Measurements from ENCODE around the gene ZNF775.

The ZNF775 gene

DNA sequence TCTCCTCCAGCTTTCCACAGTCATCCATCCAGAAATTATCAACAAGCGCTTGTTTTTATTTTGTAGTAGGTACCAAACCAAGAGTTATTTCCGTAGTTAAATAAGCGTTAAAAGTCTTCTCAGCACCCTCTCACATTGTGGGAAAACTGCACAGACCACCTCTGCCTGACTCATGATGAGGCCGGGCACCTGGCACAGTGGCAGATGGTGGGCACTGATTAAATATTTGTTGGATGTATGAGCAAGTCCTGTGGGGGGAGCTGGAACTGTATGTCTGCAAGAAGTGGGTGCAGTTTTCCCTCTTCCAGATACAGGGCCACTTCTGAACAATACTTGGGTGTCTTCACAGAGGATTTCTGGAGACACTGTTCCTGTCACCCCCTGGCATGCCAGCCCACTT lies 15.8 kb upstream of the ZNF775 start:
- H3K36me3 ChIP-seq (ENCODE audit: control insufficient read depth, low read depth, low read length), result no peaks in the 10 kb centered on the region
- no peak overlapping the region for H3K9ac ChIP-seq (ENCODE audit: low read length)
- no peaks in the 10 kb centered on the region for H3K27me3 ChIP-seq (ENCODE audit: control insufficient read depth, insufficient read depth, low read length)
- H3K4me1 ChIP-seq (ENCODE audit: control insufficient read depth, low read depth, low read length), result peaks cover 38% of the 10 kb centered on the region
- no peak overlapping the region for H3K4me3 ChIP-seq (ENCODE audit: low read length)
- no peak overlapping the region for H3K27ac ChIP-seq (ENCODE audit: low read length)
- no peaks in the 10 kb centered on the region for H3K9me3 ChIP-seq (ENCODE audit: control insufficient read depth, low read depth, low read length)

DNA sequence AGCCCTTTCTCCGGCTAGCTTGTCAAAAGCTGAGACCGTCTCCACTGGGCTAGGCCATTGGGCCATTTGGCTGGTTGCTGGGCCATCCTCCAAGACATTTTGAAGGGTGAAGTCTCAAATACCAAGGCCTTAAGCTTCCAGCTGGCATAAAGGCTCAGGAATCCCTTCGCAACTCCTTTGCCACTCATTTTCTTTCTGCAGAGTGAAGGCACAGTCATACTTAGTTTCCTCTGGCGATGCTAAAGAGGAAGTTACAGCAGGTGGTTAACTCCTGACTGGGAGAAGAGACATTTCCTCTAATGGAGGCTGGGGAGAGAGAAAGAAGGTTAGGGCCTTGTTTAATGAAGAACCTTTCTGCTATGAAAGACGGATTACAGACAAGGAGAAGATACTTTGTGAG lies 15.3 kb upstream of the ZNF775 start:
- Histone ChIP-seq H3K4me1 (ENCODE audit: control insufficient read depth, low read depth, low read length) (peaks cover 38% of the 10 kb centered on the region), H3K9ac (ENCODE audit: low read length) (no peak overlapping the region), H3K36me3 (ENCODE audit: control insufficient read depth, low read depth, low read length) (no peaks in the 10 kb centered on the region), H3K9me3 (ENCODE audit: control insufficient read depth, low read depth, low read length) (no peaks in the 10 kb centered on the region), H3K4me3 (ENCODE audit: low read length) (no peak overlapping the region), H3K27ac (ENCODE audit: low read length) (no peak overlapping the region), H3K27me3 (ENCODE audit: control insufficient read depth, insufficient read depth, low read length) (no peaks in the 10 kb centered on the region)

DNA sequence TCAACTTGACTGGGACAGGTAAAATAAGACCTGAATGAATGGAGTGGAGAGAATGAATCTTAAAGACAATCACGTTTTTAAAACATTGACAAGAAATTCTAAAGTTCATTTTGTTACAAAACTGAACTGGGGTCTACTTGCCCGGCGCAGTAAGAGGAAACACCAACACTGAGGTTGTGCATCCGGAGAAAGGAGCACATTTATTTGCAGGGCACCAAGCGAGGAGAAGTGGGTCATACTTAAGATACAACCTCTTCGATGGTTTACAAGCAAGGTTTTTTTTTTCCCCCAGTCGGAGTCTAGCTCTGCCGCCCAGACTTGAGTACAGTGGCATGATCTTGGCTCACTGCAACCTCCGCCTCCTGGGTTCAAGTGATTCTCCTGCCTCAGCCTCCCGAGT lies 13.9 kb upstream of the ZNF775 start:
- Histone ChIP-seq H3K4me3 (ENCODE audit: low read length) (no peak overlapping the region), H3K4me1 (ENCODE audit: control insufficient read depth, low read depth, low read length) (peaks cover 46% of the 10 kb centered on the region), H3K9ac (ENCODE audit: low read length) (no peak overlapping the region), H3K36me3 (ENCODE audit: control insufficient read depth, low read depth, low read length) (peaks cover 5% of the 10 kb centered on the region), H3K27ac (ENCODE audit: low read length) (no peak overlapping the region), H3K9me3 (ENCODE audit: control insufficient read depth, low read depth, low read length) (no peaks in the 10 kb centered on the region), H3K27me3 (ENCODE audit: control insufficient read depth, insufficient read depth, low read length) (no peaks in the 10 kb centered on the region)

DNA sequence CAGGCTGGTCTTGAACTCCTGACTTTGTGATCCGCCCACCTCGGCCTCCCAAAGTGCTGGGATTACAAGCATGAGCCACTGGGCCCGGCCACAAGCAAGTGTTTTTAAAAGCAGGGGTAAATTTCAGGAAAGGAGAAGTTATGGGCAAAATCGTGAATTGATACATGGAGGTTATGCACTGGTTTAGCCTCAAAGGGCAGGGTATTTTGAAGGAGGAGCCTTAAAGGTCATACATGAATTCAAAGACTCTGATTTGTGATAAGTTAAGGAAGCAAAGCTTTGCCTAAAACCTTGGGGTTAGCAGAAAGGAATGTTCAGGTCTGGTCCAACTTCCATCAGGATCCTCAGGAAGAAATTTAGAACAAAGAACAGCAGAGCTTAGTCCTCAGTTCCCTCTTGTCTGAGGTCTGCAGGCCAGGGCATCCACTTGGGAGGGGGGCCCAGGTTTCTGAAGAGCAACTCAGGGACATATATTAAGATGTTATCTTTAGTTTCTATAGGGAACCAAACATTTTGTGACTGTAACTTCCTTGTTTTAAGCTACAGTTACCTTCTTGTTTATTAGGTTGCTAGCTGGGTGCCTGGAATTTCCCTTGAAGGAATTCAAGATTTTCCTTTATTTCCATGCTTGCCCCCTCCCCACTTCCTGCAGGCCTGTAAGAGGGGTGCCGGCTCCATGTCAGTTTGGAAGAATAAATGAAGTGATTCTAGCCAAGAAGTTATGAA lies 13.3 kb upstream of the ZNF775 start:
- no peak overlapping the region for H3K9ac ChIP-seq (ENCODE audit: low read length)
- peak overlapping the region; percentile 2 for H3K27ac ChIP-seq (ENCODE audit: low read length)
- H3K4me3 ChIP-seq (ENCODE audit: low read length), result no peak overlapping the region
- no peaks in the 10 kb centered on the region for H3K27me3 ChIP-seq (ENCODE audit: control insufficient read depth, insufficient read depth, low read length)
- no peaks in the 10 kb centered on the region for H3K9me3 ChIP-seq (ENCODE audit: control insufficient read depth, low read depth, low read length)
- H3K4me1 ChIP-seq (ENCODE audit: control insufficient read depth, low read depth, low read length), result peaks cover 51% of the 10 kb centered on the region
- H3K36me3 ChIP-seq (ENCODE audit: control insufficient read depth, low read depth, low read length), result peaks cover 10% of the 10 kb centered on the region

DNA sequence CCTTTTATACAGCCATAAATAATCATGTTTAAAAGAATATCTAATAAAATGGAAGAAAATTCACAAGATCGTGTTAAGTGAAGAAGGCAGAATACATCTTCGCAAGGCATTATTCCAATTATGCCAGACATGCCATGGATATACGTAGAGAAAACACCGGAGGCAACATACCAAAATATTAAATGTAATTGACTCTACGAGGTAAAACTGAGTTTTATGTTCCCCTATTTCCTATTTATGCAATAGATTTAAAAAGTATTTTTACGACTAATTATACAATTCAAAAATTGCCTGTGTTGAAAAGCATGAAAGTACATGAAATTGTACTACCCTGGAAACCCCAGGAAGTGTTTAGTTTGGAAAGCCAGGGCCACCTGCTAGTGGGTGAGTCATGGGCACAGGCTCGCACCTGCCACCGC lies 11.4 kb upstream of the ZNF775 start:
- peak overlapping the region; percentile 92 for H3K9ac ChIP-seq (ENCODE audit: low read length)
- peak overlapping the region; percentile 76 for H3K27ac ChIP-seq (ENCODE audit: low read length)
- H3K4me1 ChIP-seq (ENCODE audit: control insufficient read depth, low read depth, low read length), result peaks cover 35% of the 10 kb centered on the region
- H3K4me3 ChIP-seq (ENCODE audit: low read length), result peak overlapping the region; percentile 96
- H3K9me3 ChIP-seq (ENCODE audit: control insufficient read depth, low read depth, low read length), result no peaks in the 10 kb centered on the region
- H3K27me3 ChIP-seq (ENCODE audit: control insufficient read depth, insufficient read depth, low read length), result no peaks in the 10 kb centered on the region
- H3K36me3 ChIP-seq (ENCODE audit: control insufficient read depth, low read depth, low read length), result peaks cover 22% of the 10 kb centered on the region

DNA sequence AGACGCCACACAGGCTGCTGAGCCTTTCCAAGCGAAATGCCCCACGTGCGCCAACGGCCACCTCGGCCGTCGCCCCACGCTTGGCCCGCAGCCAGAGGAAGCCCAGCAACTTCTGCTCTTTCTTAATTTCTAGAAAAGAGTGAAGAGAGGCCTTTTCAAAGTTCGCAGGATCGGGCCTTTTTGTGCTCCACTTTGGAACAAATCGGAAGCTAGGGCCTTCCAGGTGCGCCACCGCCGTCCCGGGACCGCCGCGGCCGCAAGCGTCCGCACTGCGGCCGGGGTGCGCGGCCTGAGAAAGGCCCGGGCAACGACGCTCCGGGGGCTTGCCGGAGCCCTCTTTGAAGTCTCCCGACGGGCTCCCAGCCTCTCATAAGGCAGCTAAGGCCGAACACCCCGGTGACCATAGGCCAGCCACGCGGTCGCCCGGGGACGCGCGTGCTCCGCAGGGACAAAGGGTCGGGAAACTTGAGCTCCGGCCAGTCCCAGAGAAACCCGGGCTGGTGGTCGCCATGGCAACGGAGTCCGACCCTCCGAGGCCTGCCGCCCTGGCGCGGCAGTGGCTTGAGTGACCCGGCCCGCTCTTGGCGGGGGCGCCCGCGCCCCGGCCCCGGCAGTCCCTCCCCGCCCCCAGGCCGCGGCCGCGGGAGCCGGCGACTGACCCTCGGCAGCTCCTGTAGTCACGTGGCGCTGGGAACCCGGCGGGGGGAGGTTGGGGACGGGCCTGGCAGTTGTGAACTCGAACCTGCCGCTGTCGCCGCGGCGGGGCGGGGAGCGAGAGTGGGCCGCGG lies 10.8 kb upstream of the ZNF775 start, which contains the start of gene REPIN1:
Gene REPIN1 (plus strand): TSS at position 727 of the 788 bp plus-strand sequence. CDS start 890 bp downstream, outside the sequence.
- Histone ChIP-seq H3K27ac (ENCODE audit: low read length) (peak within 1 kb of the TSS; percentile 98), H3K9me3 (ENCODE audit: control insufficient read depth, low read depth, low read length) (no peaks in the 10 kb centered on the region), H3K36me3 (ENCODE audit: control insufficient read depth, low read depth, low read length) (peaks cover 28% of the 10 kb centered on the region), H3K27me3 (ENCODE audit: control insufficient read depth, insufficient read depth, low read length) (no peaks in the 10 kb centered on the region), H3K9ac (ENCODE audit: low read length) (peak within 1 kb of the TSS; percentile 92), H3K4me1 (ENCODE audit: control insufficient read depth, low read depth, low read length) (peaks cover 30% of the 10 kb centered on the region), H3K4me3 (ENCODE audit: low read length) (peak within 1 kb of the TSS; percentile 96)

DNA sequence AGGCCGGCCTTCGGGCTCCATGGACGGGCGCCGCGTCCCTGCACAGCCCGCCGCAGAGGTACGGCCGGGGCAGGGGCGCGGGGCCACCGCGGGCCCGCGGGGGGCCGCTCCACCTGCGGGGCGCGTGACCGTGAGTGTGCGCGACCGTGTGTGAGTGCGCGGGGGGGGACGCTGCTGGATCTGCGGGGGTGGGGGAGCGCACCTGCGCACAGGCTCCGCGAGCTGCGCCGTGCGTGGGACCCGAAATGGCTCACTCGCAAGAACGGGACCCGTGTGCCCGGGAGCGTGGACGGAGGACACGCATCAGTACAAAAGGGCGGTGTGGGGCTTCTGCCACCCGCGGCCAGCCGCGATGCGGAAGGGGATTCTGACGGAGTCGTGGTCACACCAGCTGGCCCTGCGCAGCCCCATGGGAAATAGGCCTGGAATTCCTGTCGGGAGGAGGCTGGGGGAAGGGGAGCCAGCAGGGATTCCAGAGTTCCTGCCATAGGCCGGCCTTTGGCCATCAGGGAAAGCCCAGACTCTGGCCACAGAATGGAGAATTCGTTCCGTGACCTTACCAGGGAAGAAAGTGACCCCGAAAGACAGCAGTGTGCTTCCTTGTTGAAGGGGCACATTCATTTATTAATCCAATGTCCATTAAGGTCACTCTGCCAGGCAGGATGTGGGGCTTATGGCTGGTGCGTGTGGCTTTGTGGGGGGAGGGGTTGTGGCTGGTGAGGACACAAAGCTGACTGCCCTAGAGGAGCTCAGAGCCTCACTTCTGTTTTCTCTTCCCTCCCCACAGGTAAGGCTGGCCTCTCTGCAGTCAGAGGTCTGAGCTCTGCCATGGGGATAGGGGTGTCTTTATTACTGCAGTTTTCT lies 10.0 kb upstream of the ZNF775 start:
- Histone ChIP-seq H3K27me3 (ENCODE audit: control insufficient read depth, insufficient read depth, low read length) (no peaks in the 10 kb centered on the region), H3K9me3 (ENCODE audit: control insufficient read depth, low read depth, low read length) (no peaks in the 10 kb centered on the region), H3K4me1 (ENCODE audit: control insufficient read depth, low read depth, low read length) (peaks cover 33% of the 10 kb centered on the region), H3K9ac (ENCODE audit: low read length) (peak overlapping the region; percentile 92), H3K27ac (ENCODE audit: low read length) (peak overlapping the region; percentile 98), H3K36me3 (ENCODE audit: control insufficient read depth, low read depth, low read length) (peaks cover 36% of the 10 kb centered on the region), H3K4me3 (ENCODE audit: low read length) (peak overlapping the region; percentile 96)

DNA sequence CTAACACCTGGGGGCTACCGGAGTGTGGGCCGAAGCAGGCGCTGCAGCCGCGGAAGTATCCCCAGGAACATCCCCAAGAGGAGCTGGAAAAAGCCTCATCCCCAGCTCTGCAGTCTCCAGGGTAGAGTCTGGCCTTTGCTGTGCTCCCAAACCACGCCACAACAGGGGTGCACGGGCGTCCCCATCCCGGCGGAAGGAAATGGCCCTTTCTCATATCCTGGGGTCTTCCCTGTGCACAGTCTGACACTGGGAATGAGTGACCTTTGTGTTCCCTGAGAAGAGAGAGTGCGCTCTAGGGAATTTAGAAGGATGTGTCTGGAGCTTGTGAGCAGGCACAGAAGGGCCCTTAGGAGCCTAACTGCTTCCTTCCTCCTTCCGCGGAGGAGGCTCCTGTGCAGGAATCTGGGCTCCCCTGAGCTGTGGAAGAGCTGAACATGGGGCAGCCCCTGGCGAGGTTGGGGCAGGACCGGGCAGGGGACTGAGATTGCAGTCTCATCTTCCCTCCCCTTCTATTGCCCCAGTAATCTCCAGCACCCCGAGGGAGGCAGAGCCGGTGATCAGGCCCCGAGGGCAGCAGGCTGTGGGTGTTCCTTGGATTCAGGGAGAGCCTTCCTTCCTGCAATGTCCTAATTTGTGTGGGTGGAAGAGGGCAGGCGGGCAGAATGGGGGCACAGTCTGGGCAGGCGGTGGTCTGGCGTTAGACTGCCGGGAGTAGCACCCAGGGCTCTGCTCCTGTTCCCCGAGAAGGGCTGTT lies 9.2 kb upstream of the ZNF775 start:
- Histone ChIP-seq H3K9ac (ENCODE audit: low read length) (peak overlapping the region; percentile 92), H3K9me3 (ENCODE audit: control insufficient read depth, low read depth, low read length) (no peaks in the 10 kb centered on the region), H3K27ac (ENCODE audit: low read length) (peak overlapping the region; percentile 98), H3K36me3 (ENCODE audit: control insufficient read depth, low read depth, low read length) (peaks cover 40% of the 10 kb centered on the region), H3K4me3 (ENCODE audit: low read length) (peak overlapping the region; percentile 96), H3K4me1 (ENCODE audit: control insufficient read depth, low read depth, low read length) (peaks cover 37% of the 10 kb centered on the region), H3K27me3 (ENCODE audit: control insufficient read depth, insufficient read depth, low read length) (no peaks in the 10 kb centered on the region)

DNA sequence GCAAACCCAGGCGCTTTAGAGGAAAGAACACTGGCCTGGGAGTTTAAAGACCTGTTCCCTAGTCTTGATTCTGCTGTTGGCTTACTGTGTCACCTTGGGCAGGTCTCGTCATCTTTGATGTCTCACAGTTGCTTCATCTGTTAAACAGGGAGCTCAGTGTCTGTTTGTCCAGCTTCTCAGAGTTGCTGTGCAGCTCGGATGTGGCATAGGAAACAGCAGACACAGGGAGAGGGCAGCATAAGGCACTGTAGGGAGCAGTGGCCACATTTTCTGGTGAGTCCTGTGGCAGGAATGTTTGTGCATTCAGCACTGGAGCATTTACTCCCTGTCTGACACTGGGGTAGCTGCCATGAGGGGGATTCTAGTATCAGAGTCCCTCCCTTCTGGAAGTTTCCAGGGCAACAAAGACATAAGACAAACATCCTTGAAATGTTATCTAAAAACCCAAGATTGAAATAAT lies 8.5 kb upstream of the ZNF775 start:
- no peaks in the 10 kb centered on the region for H3K9me3 ChIP-seq (ENCODE audit: control insufficient read depth, low read depth, low read length)
- H3K27ac ChIP-seq (ENCODE audit: low read length), result no peak overlapping the region
- H3K4me3 ChIP-seq (ENCODE audit: low read length), result peak overlapping the region; percentile 96
- peaks cover 37% of the 10 kb centered on the region for H3K4me1 ChIP-seq (ENCODE audit: control insufficient read depth, low read depth, low read length)
- no peak overlapping the region for H3K9ac ChIP-seq (ENCODE audit: low read length)
- H3K27me3 ChIP-seq (ENCODE audit: control insufficient read depth, insufficient read depth, low read length), result no peaks in the 10 kb centered on the region
- peaks cover 40% of the 10 kb centered on the region for H3K36me3 ChIP-seq (ENCODE audit: control insufficient read depth, low read depth, low read length)

DNA sequence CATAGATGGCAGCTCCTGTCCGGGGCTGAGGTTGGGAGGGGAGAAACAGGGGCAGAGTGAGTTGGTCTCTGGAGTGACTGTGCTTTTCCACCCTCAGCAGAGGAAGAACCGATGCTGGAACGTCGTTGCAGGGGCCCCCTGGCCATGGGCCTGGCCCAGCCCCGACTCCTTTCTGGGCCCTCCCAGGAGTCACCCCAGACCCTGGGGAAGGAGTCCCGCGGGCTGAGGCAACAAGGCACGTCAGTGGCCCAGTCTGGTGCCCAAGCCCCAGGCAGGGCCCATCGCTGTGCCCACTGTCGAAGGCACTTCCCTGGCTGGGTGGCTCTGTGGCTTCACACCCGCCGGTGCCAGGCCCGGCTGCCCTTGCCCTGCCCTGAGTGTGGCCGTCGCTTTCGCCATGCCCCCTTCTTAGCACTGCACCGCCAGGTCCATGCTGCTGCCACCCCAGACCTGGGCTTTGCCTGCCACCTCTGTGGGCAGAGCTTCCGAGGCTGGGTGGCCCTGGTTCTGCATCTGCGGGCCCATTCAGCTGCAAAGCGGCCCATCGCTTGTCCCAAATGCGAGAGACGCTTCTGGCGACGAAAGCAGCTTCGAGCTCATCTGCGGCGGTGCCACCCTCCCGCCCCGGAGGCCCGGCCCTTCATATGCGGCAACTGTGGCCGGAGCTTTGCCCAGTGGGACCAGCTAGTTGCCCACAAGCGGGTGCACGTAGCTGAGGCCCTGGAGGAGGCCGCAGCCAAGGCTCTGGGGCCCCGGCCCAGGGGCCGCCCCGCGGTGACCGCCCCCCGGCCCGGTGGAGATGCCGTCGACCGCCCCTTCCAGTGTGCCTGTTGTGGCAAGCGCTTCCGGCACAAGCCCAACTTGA lies 7.8 kb upstream of the ZNF775 start:
- H3K27me3 ChIP-seq (ENCODE audit: control insufficient read depth, insufficient read depth, low read length), result no peaks in the 10 kb centered on the region
- peaks cover 40% of the 10 kb centered on the region for H3K36me3 ChIP-seq (ENCODE audit: control insufficient read depth, low read depth, low read length)
- H3K4me1 ChIP-seq (ENCODE audit: control insufficient read depth, low read depth, low read length), result peaks cover 35% of the 10 kb centered on the region
- H3K4me3 ChIP-seq (ENCODE audit: low read length), result no peak overlapping the region
- H3K9ac ChIP-seq (ENCODE audit: low read length), result no peak overlapping the region
- no peaks in the 10 kb centered on the region for H3K9me3 ChIP-seq (ENCODE audit: control insufficient read depth, low read depth, low read length)
- no peak overlapping the region for H3K27ac ChIP-seq (ENCODE audit: low read length)

Data from iPS-18a (cell line).